Tibial nerve (tissue), 3 donors: ENCODE data around the gene TRPC6.

ENCODE experiments used
- CTCF ChIP-seq, 5 experiments: fragments of 200-600 bp in 3 of 5; fragments of 450-650 bp in 2 of 5; sonication (generic) in 3 of 5; IDR thresholded peaks; one replicate each; pipeline ENCODE4 v1.5.1; 2016 to 2019; ENCODE audit warnings: antibody characterized with exemption in 5 of 5, mild to moderate bottlenecking in 3 of 5, moderate library complexity in 2 of 5
- POLR2A ChIP-seq, 2 donors: fragments of 450-650 bp; IDR thresholded peaks; one replicate each; pipeline ENCODE4 v1.6.1; 2017; ENCODE audit warnings: antibody characterized with exemption in 2 of 2, mild to moderate bottlenecking in 2 of 2, moderate library complexity in 2 of 2

GRCh38 chr11:101476191-101476590, 107.6 kb downstream of the TRPC6 start:
- TF ChIP-seq CTCF (IDR thresholded peaks at IDR 0.05), result no peak
- TF ChIP-seq POLR2A (IDR thresholded peaks at IDR 0.05), result no peak
